ENCODE data around the gene TUBB2B.
"Not testable (repeated sequence)": the region's sequence is repeated elsewhere in the genome, so short reads cannot be mapped to it uniquely, and the experiment has no call there.

The TUBB2B gene

GRCh38 chr6:3190779-3191178 is 36.7 kb downstream of the TUBB2B start:
- no peak overlapping the region for H3K4me3 ChIP-seq
- H3K4me1 ChIP-seq: peaks cover 8% of the 10 kb centered on the region
- peaks cover 3% of the 10 kb centered on the region; the same call in 1 of the 2 replicates for H3K9me3 ChIP-seq
- H3K27me3 ChIP-seq (ENCODE audit: low read depth): no peaks in the 10 kb centered on the region
- in situ Hi-C loops (cut with MboI; ENCODE audit: low sequenced_read_pairs): no loop called here
- H3K36me3 ChIP-seq (replicated peaks): no peaks in the 10 kb centered on the region
- DNase-seq (ENCODE audit: low spot score in 2 of 2): no peak

- H3K9me3 ChIP-seq: peaks cover 3% of the 10 kb centered on the region; the same call in 1 of the 2 replicates
- H3K36me3 ChIP-seq (replicated peaks): no peaks in the 10 kb centered on the region
- H3K4me1 ChIP-seq: peaks cover 7% of the 10 kb centered on the region
- in situ Hi-C loops (cut with MboI; ENCODE audit: low sequenced_read_pairs): no loop called here
- H3K27me3 ChIP-seq (ENCODE audit: low read depth): no peaks in the 10 kb centered on the region
- DNase-seq (ENCODE audit: low spot score in 2 of 2): no peak
- H3K4me3 ChIP-seq: no peak overlapping the region
Measured at GRCh38 chr6:3190056-3190455, 37.4 kb downstream of the TUBB2B start.

- H3K36me3 ChIP-seq (replicated peaks); H3K9me3 ChIP-seq; H3K27me3 ChIP-seq (ENCODE audit: low read depth); H3K4me1 ChIP-seq; DNase-seq (ENCODE audit: low spot score in 2 of 2); H3K4me3 ChIP-seq; in situ Hi-C loops (cut with MboI; ENCODE audit: low sequenced_read_pairs): not testable (repeated sequence)
Measured at GRCh38 chr6:3189192-3189591, 38.3 kb downstream of the TUBB2B start.

- Histone ChIP-seq H3K4me1 (no peaks in the 10 kb centered on the region), H3K36me3 (replicated peaks) (no peaks in the 10 kb centered on the region), H3K27me3 (ENCODE audit: low read depth) (no peaks in the 10 kb centered on the region), H3K4me3 (no peak overlapping the region), H3K9me3 (peaks cover 3% of the 10 kb centered on the region; the same call in 1 of the 2 replicates)
- in situ Hi-C loops (cut with MboI; ENCODE audit: low sequenced_read_pairs): no loop called here
- DNase-seq (ENCODE audit: low spot score in 2 of 2): no peak
Measured at GRCh38 chr6:3188262-3188661, 39.2 kb downstream of the TUBB2B start.

GRCh38 chr6:3186974-3187382 is 40.5 kb downstream of the TUBB2B start:
- Histone ChIP-seq H3K4me1 (no peaks in the 10 kb centered on the region), H3K4me3 (no peak overlapping the region), H3K9me3 (peaks cover 3% of the 10 kb centered on the region; the same call in 1 of the 2 replicates), H3K27me3 (ENCODE audit: low read depth) (no peaks in the 10 kb centered on the region), H3K36me3 (replicated peaks) (no peaks in the 10 kb centered on the region)
- DNase-seq (ENCODE audit: low spot score in 2 of 2): no peak
- in situ Hi-C loops (cut with MboI; ENCODE audit: low sequenced_read_pairs): no loop called here

GRCh38 chr6:3183066-3183465 is 44.4 kb downstream of the TUBB2B start:
- Histone ChIP-seq H3K9me3 (peaks cover under 1% of the 10 kb centered on the region; the same call in 1 of the 2 replicates), H3K4me3 (no peak overlapping the region), H3K36me3 (replicated peaks) (no peaks in the 10 kb centered on the region), H3K4me1 (no peaks in the 10 kb centered on the region), H3K27me3 (ENCODE audit: low read depth) (no peaks in the 10 kb centered on the region)
- in situ Hi-C loops (cut with MboI; ENCODE audit: low sequenced_read_pairs): no loop called here
- no peak for DNase-seq (ENCODE audit: low spot score in 2 of 2)

GRCh38 chr6:3181105-3181504 is 46.3 kb downstream of the TUBB2B start:
- Histone ChIP-seq H3K9me3 (no peaks in the 10 kb centered on the region), H3K4me1 (no peaks in the 10 kb centered on the region), H3K36me3 (replicated peaks) (no peaks in the 10 kb centered on the region), H3K4me3 (no peak overlapping the region), H3K27me3 (ENCODE audit: low read depth) (no peaks in the 10 kb centered on the region)
- in situ Hi-C loops (cut with MboI; ENCODE audit: low sequenced_read_pairs): no loop called here
- no peak for DNase-seq (ENCODE audit: low spot score in 2 of 2)

GRCh38 chr6:3179945-3180344 is 47.5 kb downstream of the TUBB2B start:
- H3K4me1 ChIP-seq; DNase-seq (ENCODE audit: low spot score in 2 of 2); H3K4me3 ChIP-seq; H3K9me3 ChIP-seq; H3K27me3 ChIP-seq (ENCODE audit: low read depth); H3K36me3 ChIP-seq (replicated peaks); in situ Hi-C loops (cut with MboI; ENCODE audit: low sequenced_read_pairs): not testable (repeated sequence)

- peaks cover 13% of the 10 kb centered on the region for H3K4me1 ChIP-seq
- H3K27me3 ChIP-seq (ENCODE audit: low read depth); H3K4me3 ChIP-seq; H3K9me3 ChIP-seq; in situ Hi-C loops (cut with MboI; ENCODE audit: low sequenced_read_pairs); H3K36me3 ChIP-seq (replicated peaks); DNase-seq (ENCODE audit: low spot score in 2 of 2): not testable (repeated sequence)
Measured at GRCh38 chr6:3178666-3179065, 48.8 kb downstream of the TUBB2B start.

- peaks cover 13% of the 10 kb centered on the region for H3K4me1 ChIP-seq
- no peaks in the 10 kb centered on the region for H3K9me3 ChIP-seq
- H3K27me3 ChIP-seq (ENCODE audit: low read depth): no peaks in the 10 kb centered on the region
- in situ Hi-C loops (cut with MboI; ENCODE audit: low sequenced_read_pairs): no loop called here
- no peak overlapping the region for H3K4me3 ChIP-seq
- H3K36me3 ChIP-seq (replicated peaks): no peaks in the 10 kb centered on the region
- no peak for DNase-seq (ENCODE audit: low spot score in 2 of 2)
Measured at GRCh38 chr6:3176562-3177355, 50.7 kb downstream of the TUBB2B start.

- Histone ChIP-seq H3K36me3 (replicated peaks) (no peaks in the 10 kb centered on the region), H3K9me3 (no peaks in the 10 kb centered on the region), H3K4me3 (no peak overlapping the region), H3K27me3 (ENCODE audit: low read depth) (no peaks in the 10 kb centered on the region), H3K4me1 (peaks cover 13% of the 10 kb centered on the region)
- no peak for DNase-seq (ENCODE audit: low spot score in 2 of 2)
- in situ Hi-C loops (cut with MboI; ENCODE audit: low sequenced_read_pairs): no loop called here
Measured at GRCh38 chr6:3175715-3176402, 51.6 kb downstream of the TUBB2B start.

Data from HAP-1 (cell line).